CD14-positive monocyte (primary cell): ENCODE measurements around the gene MXRA5. TPM values are rescaled to one million over a fixed set of nuclear protein-coding genes. Genes with fewer than 3 reads are reported as not detected.

Experiments used
- DNase-seq, 3 donors: peaks; one replicate each; pipeline ENCODE4 v3.0.0-alpha.2; 2011 to 2022
- H2AFZ ChIP-seq: 2 replicates; pipeline ENCODE4 v1.6.0; 2012; ENCODE audit warnings: mild to moderate bottlenecking, low read depth, low read length, inconsistent platforms; ENCODE audit not compliant: insufficient read depth, poor library complexity, severe bottlenecking
- H3K27ac ChIP-seq, 2 donors: 1 replicate in 1 of 2; 2 replicates in 1 of 2; pipeline ENCODE4 v1.5.1; 2012 to 2013; ENCODE audit warnings: low read length in 2 of 2, control low read depth in 1 of 2, inconsistent platforms in 1 of 2, low read depth in 1 of 2, mild to moderate bottlenecking in 1 of 2
- H3K27me3 ChIP-seq, 2 donors: one replicate each; pipeline versions ENCODE4 v1.6.0 to v1.6.1; 2011 to 2013; ENCODE audit warnings: low read length in 2 of 2; ENCODE audit not compliant: control insufficient read depth in 2 of 2, insufficient read depth in 2 of 2
- H3K36me3 ChIP-seq, 2 donors: replicated peaks in 1 of 2; 1 replicate in 1 of 2; 2 replicates in 1 of 2; pipeline versions ENCODE4 v1.5.1 to v1.6.1; 2012 to 2013; ENCODE audit warnings: low read length in 2 of 2, control low read depth in 1 of 2, inconsistent platforms in 1 of 2, mild to moderate bottlenecking in 1 of 2; ENCODE audit not compliant: insufficient read depth in 2 of 2, control insufficient read depth in 1 of 2
- H3K4me1 ChIP-seq, 2 donors: 1 replicate in 1 of 2; 2 replicates in 1 of 2; pipeline versions ENCODE4 v1.5.1 to v1.6.1; 2012 to 2013; ENCODE audit warnings: low read length in 2 of 2, control low read depth in 1 of 2, inconsistent platforms in 1 of 2, mild to moderate bottlenecking in 1 of 2, moderate library complexity in 1 of 2; ENCODE audit not compliant: insufficient read depth in 2 of 2, control insufficient read depth in 1 of 2
- H3K4me2 ChIP-seq: replicated peaks from 2 replicates; pipeline ENCODE3; 2012; ENCODE audit warnings: low read length, moderate library complexity, mild to moderate bottlenecking; ENCODE audit not compliant: poor library complexity, severe bottlenecking; ENCODE audit errors: extremely low read depth
- H3K4me3 ChIP-seq, 3 experiments: fragments of 200-600 bp in 1 of 3; sonication (generic) in 1 of 3; replicated peaks in 1 of 3; 1 replicate in 2 of 3; 2 replicates in 1 of 3; pipeline ENCODE4 v1.5.1; 2011 to 2013; ENCODE audit warnings: low read length in 3 of 3, mild to moderate bottlenecking in 3 of 3, control low read depth in 2 of 3, low read depth in 2 of 3, inconsistent platforms in 1 of 3, moderate library complexity in 1 of 3
- H3K79me2 ChIP-seq: 2 replicates; pipeline ENCODE4 v1.6.0; 2012; ENCODE audit warnings: mild to moderate bottlenecking, control low read depth, inconsistent platforms, low read length, moderate library complexity; ENCODE audit not compliant: insufficient read depth
- H3K9ac ChIP-seq: 2 replicates; pipeline ENCODE4 v1.6.0; 2017; ENCODE audit warnings: low read length, mild to moderate bottlenecking; ENCODE audit not compliant: insufficient read depth, poor library complexity, severe bottlenecking
- H3K9me3 ChIP-seq, 2 donors: replicated peaks in 1 of 2; 1 replicate in 1 of 2; 2 replicates in 1 of 2; pipeline versions ENCODE4 v1.5.1 to v1.6.1; 2012 to 2013; ENCODE audit warnings: low read length in 2 of 2, control low read depth in 1 of 2; ENCODE audit not compliant: control insufficient read depth in 1 of 2, insufficient read depth in 1 of 2
- H4K20me1 ChIP-seq: 2 replicates; pipeline ENCODE4 v1.6.0; 2012; ENCODE audit warnings: mild to moderate bottlenecking, low read length, control low read depth, moderate library complexity; ENCODE audit not compliant: insufficient read depth
- H3K27ac Mint-ChIP-seq, 7 donors: one replicate each; pipeline ENCODE4 v1.8.0; 2020; ENCODE audit warnings: mild to moderate bottlenecking in 7 of 7, mixed read lengths in 7 of 7, moderate library complexity in 6 of 7, inconsistent platforms in 2 of 7
- H3K27me3 Mint-ChIP-seq, 3 donors: one replicate each; pipeline ENCODE4 v1.8.0; 2021 to 2022; ENCODE audit warnings: low read depth in 3 of 3, mild to moderate bottlenecking in 3 of 3, mixed read lengths in 3 of 3, moderate library complexity in 3 of 3, inconsistent platforms in 1 of 3
- H3K36me3 Mint-ChIP-seq, 2 donors: one replicate each; pipeline ENCODE4 v1.8.0; 2020; ENCODE audit warnings: mixed read lengths in 2 of 2, inconsistent platforms in 1 of 2, mild to moderate bottlenecking in 1 of 2
- H3K4me1 Mint-ChIP-seq: one replicate; pipeline ENCODE4 v1.8.0; 2020; ENCODE audit warnings: mild to moderate bottlenecking, mixed read lengths
- H3K4me3 Mint-ChIP-seq, 2 donors: one replicate each; pipeline ENCODE4 v1.8.0; 2020; ENCODE audit warnings: mild to moderate bottlenecking in 2 of 2, mixed read lengths in 2 of 2, moderate library complexity in 1 of 2
- H3K9me3 Mint-ChIP-seq, 7 donors: one replicate each; pipeline ENCODE4 v1.8.0; 2020 to 2022; ENCODE audit warnings: mixed read lengths in 7 of 7, mild to moderate bottlenecking in 6 of 7, moderate library complexity in 6 of 7, inconsistent platforms in 2 of 7
- CTCF ChIP-seq: fragments of 200-600 bp; IDR thresholded peaks from one replicate; pipeline ENCODE4 v1.8.0; 2022; ENCODE audit warnings: antibody characterized with exemption, mild to moderate bottlenecking
- WGBS: methylation state at CpG from one replicate; pipeline ENCODE4 v1.1.5; 2013; ENCODE audit warnings: missing lambda C conversion rate; ENCODE audit not compliant: insufficient coverage; 5-methylcytosine and 5-hydroxymethylcytosine counted together
- intact Hi-C, 2 donors: fragments of 100-400 bp; cut with micrococcal nuclease; formaldehyde crosslinking; loops; one replicate each; pipeline versions ENCODE4 v1.15.0 to v1.15.1; 2023
- polyA plus RNA-seq, 3 donors: library from polyadenylated mRNA; depleted of rRNA in 1 of 3; unstranded in 2 of 3; stranded (reverse) in 1 of 3; fragments of 300-500 nt in 2 of 3; fragments of >200 nt in 1 of 3; fragmentation: Illumina TruSeq in 2 of 3; gene quantifications; 1 replicate in 2 of 3; 2 replicates in 1 of 3; pipeline ENCODE4 v1.2.3, GENCODE V29; 2012 to 2021

The MXRA5 gene
- polyA plus RNA-seq, 3 donors: not detected

- TF ChIP-seq CTCF: no peak
- intact Hi-C loops: no loop called here
- Mint-ChIP-seq H3K4me3 (no peak overlapping the region), H3K4me1 (no peaks in the 10 kb centered on the region), H3K36me3 (no peaks in the 10 kb centered on the region), H3K27ac (no peak overlapping the region), H3K9me3 (peaks cover 0 to 21% (median 6%) of the 10 kb centered on the region in 7 donors), H3K27me3 (no peaks in the 10 kb centered on the region)
- DNase-seq: no peak
- H3K27me3 ChIP-seq: no peaks in the 10 kb centered on the region
- no peak overlapping the region for H3K4me2 ChIP-seq
- H3K4me3 ChIP-seq: no peak overlapping the region
- H3K9ac ChIP-seq: no peak overlapping the region
- H2AFZ ChIP-seq: no peak overlapping the region
- H3K79me2 ChIP-seq: no peaks in the 10 kb centered on the region
- WGBS: 43% methylated on average over 3 of the region's 7 CpGs
- H3K4me1 ChIP-seq: no peaks in the 10 kb centered on the region
- H4K20me1 ChIP-seq: no peaks in the 10 kb centered on the region
- H3K27ac ChIP-seq: no peak overlapping the region
- no peaks in the 10 kb centered on the region for H3K36me3 ChIP-seq
- H3K9me3 ChIP-seq: peaks cover 6 to 8% of the 10 kb centered on the region in 2 donors
These were observed 25.9 kb downstream of the MXRA5 start for GRCh38 chrX:3320471-3321046.

GRCh38 chrX:3317191-3317718, 29.2 kb downstream of the MXRA5 start:
- Histone ChIP-seq H3K4me1 (no peaks in the 10 kb centered on the region), H3K4me3 (no peak overlapping the region), H3K9me3 (peaks cover 6 to 8% of the 10 kb centered on the region in 2 donors), H3K4me2 (no peak overlapping the region), H3K79me2 (no peaks in the 10 kb centered on the region), H3K27me3 (no peaks in the 10 kb centered on the region), H3K27ac (no peak overlapping the region), H4K20me1 (no peaks in the 10 kb centered on the region), H2AFZ (no peak overlapping the region), H3K36me3 (no peaks in the 10 kb centered on the region), H3K9ac (no peak overlapping the region)
- H3K9me3 Mint-ChIP-seq: peaks cover 1 to 22% (median 8%) of the 10 kb centered on the region in 7 donors
- WGBS: 71% methylated on average over 33 of the region's 47 CpGs
- no peak for DNase-seq
- intact Hi-C loops: no loop called here
- H3K27ac Mint-ChIP-seq: no peak overlapping the region
- no peaks in the 10 kb centered on the region for H3K36me3 Mint-ChIP-seq
- H3K4me1 Mint-ChIP-seq: no peaks in the 10 kb centered on the region
- H3K4me3 Mint-ChIP-seq: no peak overlapping the region
- no peak for TF ChIP-seq CTCF
- peaks cover 0 to 1% (median 0%) of the 10 kb centered on the region in 3 donors for H3K27me3 Mint-ChIP-seq
